ENCODE measurements around the gene STK32B. TPM values are rescaled to one million over a fixed set of nuclear protein-coding genes. Genes with fewer than 3 reads are reported as not detected.
"Not testable (repeated sequence)": the region's sequence is repeated elsewhere in the genome, so short reads cannot be mapped to it uniquely, and the experiment has no call there.

Gene STK32B
- total and polyA plus RNA-seq, 8 donors: 0.61 to 5.5 (median 3.1) TPM

- Histone ChIP-seq H3K4me1 (no peaks in the 10 kb centered on the region), H3K27me3 (no peaks in the 10 kb centered on the region), H3K27ac (no peak overlapping the region), H3K36me3 (no peaks in the 10 kb centered on the region), H3K9me3 (no peaks in the 10 kb centered on the region), H3K4me3 (no peak overlapping the region)
- intact Hi-C loops (cut with DNase I; ENCODE audit: low total_unique reads): no loop called here
- no peak for TF ChIP-seq CTCF (IDR thresholded peaks at IDR 0.05)
- DNase-seq: no peak
- 76 to 85% (median 79%) methylated on average over 7 of the region's 7 CpGs for WGBS, 5 donors
Observed at GRCh38 chr4:5284517-5284916, 233.2 kb downstream of the STK32B start.

GRCh38 chr4:5292101-5292500, 240.8 kb downstream of the STK32B start:
- TF ChIP-seq POLR2A (IDR thresholded peaks at IDR 0.05): no peak
- TF ChIP-seq POLR2AphosphoS5 (IDR thresholded peaks at IDR 0.05): no peak
- TF ChIP-seq EP300 (IDR thresholded peaks at IDR 0.05): no peak
- TF ChIP-seq CTCF (IDR thresholded peaks at IDR 0.05): no peak
- Histone ChIP-seq H3K4me1 (no peaks in the 10 kb centered on the region), H3K9me3 (peaks cover 0 to 14% (median 0%) of the 10 kb centered on the region in 4 donors), H3K27me3 (no peaks in the 10 kb centered on the region), H3K4me3 (no peak overlapping the region), H3K36me3 (no peaks in the 10 kb centered on the region), H3K27ac (no peak overlapping the region)
- 72 to 82% (median 79%) methylated on average over 4 of the region's 4 CpGs for WGBS, 5 donors
- no peak for DNase-seq
- intact Hi-C loops (cut with DNase I; ENCODE audit: low total_unique reads): no loop called here

- H3K4me3 ChIP-seq; H3K36me3 ChIP-seq; H3K27me3 ChIP-seq; H3K4me1 ChIP-seq; DNase-seq; intact Hi-C loops (cut with DNase I; ENCODE audit: low total_unique reads); H3K27ac ChIP-seq: not testable (repeated sequence)
- 74 to 85% (median 81%) methylated on average over 4 to 9 of the region's 9 CpGs for whole genome bisulfite sequencing, 5 donors
- H3K9me3 ChIP-seq: peaks cover 0 to 11% (median 7%) of the 10 kb centered on the region in 4 donors
Observed at GRCh38 chr4:5298000-5298787, 246.9 kb downstream of the STK32B start.

GRCh38 chr4:5300283-5300682, 249.0 kb downstream of the STK32B start:
- Histone ChIP-seq H3K27ac (no peak overlapping the region), H3K27me3 (no peaks in the 10 kb centered on the region), H3K36me3 (no peaks in the 10 kb centered on the region), H3K9me3 (peaks cover 0 to 9% (median 3%) of the 10 kb centered on the region in 4 donors), H3K4me1 (no peaks in the 10 kb centered on the region), H3K4me3 (no peak overlapping the region)
- no peak for DNase-seq
- intact Hi-C loops (cut with DNase I; ENCODE audit: low total_unique reads): no loop called here
- no peak for TF ChIP-seq POLR2A (IDR thresholded peaks at IDR 0.05)
- no peak for TF ChIP-seq POLR2AphosphoS5 (IDR thresholded peaks at IDR 0.05)
- TF ChIP-seq EP300 (IDR thresholded peaks at IDR 0.05): no peak
- TF ChIP-seq CTCF (IDR thresholded peaks at IDR 0.05): no peak

GRCh38 chr4:5307928-5308327, 256.6 kb downstream of the STK32B start:
- WGBS, 5 donors: 80 to 97% (median 94%) methylated on average over 2 to 3 of the region's 3 CpGs
- no peaks in the 10 kb centered on the region for H3K27me3 ChIP-seq
- no peak overlapping the region for H3K4me3 ChIP-seq
- H3K4me1 ChIP-seq: no peaks in the 10 kb centered on the region
- no peak for DNase-seq
- no peak for TF ChIP-seq CTCF (IDR thresholded peaks at IDR 0.05)
- no peak for TF ChIP-seq POLR2A (IDR thresholded peaks at IDR 0.05)
- TF ChIP-seq EP300 (IDR thresholded peaks at IDR 0.05): no peak
- no peak for TF ChIP-seq POLR2AphosphoS5 (IDR thresholded peaks at IDR 0.05)
- no peaks in the 10 kb centered on the region for H3K36me3 ChIP-seq
- intact Hi-C loops (cut with DNase I; ENCODE audit: low total_unique reads): no loop called here
- H3K9me3 ChIP-seq: peaks cover 0 to 8% (median 3%) of the 10 kb centered on the region in 4 donors
- H3K27ac ChIP-seq: no peak overlapping the region

Measured in stomach (tissue), 9 donors.